ENCODE data around the gene MLYCD.
A peak's percentile ranks its signal among the peaks of the same experiment; 100 is the strongest.

The MLYCD gene

GRCh38 chr16:83898463-83899271 lies at the start of gene MLYCD (continued):
- TF ChIP-seq ZBTB49 (tag by site-specific recombination; IDR thresholded peaks at IDR 0.05; ENCODE audit: low read depth) (0 out of 2 replicates have a peak, but pooled peaks have one; percentile 13), ZNF513 (tag by site-specific recombination; IDR thresholded peaks at IDR 0.05) (no peak), PRDM6 (tag by site-specific recombination; IDR thresholded peaks at IDR 0.05) (no peak), ZBTB20 (tag by site-specific recombination; IDR thresholded peaks at IDR 0.05) (peak; percentile 95), ZBTB11 (tag by site-specific recombination; conservative IDR thresholded peaks at IDR 0.05; ENCODE audit: low read depth) (0 out of 2 replicates have a peak, but pooled peaks have one; percentile 23), BCL11A (tag by site-specific recombination; IDR thresholded peaks at IDR 0.05; ENCODE audit: low read depth) (0 out of 2 replicates have a peak, but pooled peaks have one; percentile 29), PRDM1 (tag by site-specific recombination; IDR thresholded peaks at IDR 0.05) (no peak), SP2 (tag by site-specific recombination; IDR thresholded peaks at IDR 0.05) (peak; percentile 35), ZNF362 (tag by site-specific recombination; IDR thresholded peaks at IDR 0.05) (no peak), ZNF335 (tag by site-specific recombination; conservative IDR thresholded peaks at IDR 0.05) (peak; percentile 71), ZSCAN23 (tag by site-specific recombination; IDR thresholded peaks at IDR 0.05) (no peak), ZNF37A (tag by site-specific recombination; IDR thresholded peaks at IDR 0.05) (no peak)

- Histone ChIP-seq H3K27ac (ENCODE audit: extremely low read depth, low read depth, low read length) (no peak overlapping the region), H3K4me1 (ENCODE audit: control insufficient read depth, insufficient read depth, low read length) (no peaks in the 10 kb centered on the region), H3K9me3 (ENCODE audit: control insufficient read depth, insufficient read depth, low read depth, low read length) (no peaks in the 10 kb centered on the region), H3K4me3 (ENCODE audit: low read depth, low read length) (no peak overlapping the region), H3K36me3 (ENCODE audit: control insufficient read depth in 2 of 2, insufficient read depth in 1 of 2, low read length in 2 of 2) (no peaks in the 10 kb centered on the region)
- POLR2A ChIA-PET: no interaction called here
- CTCF ChIA-PET: no interaction called here
- TF ChIP-seq ZSCAN4 (tag by site-specific recombination; IDR thresholded peaks at IDR 0.05) (no peak), ZNF449 (tag by site-specific recombination; IDR thresholded peaks at IDR 0.05) (no peak), ZFP41 (tag by site-specific recombination; IDR thresholded peaks at IDR 0.05; ENCODE audit: borderline replicate concordance) (no peak), ZNF423 (tag by site-specific recombination; IDR thresholded peaks at IDR 0.05) (no peak), ZNF585B (tag by site-specific recombination; IDR thresholded peaks at IDR 0.05) (no peak), ZNF19 (tag by site-specific recombination; IDR thresholded peaks at IDR 0.05; ENCODE audit: low read depth) (no peak), ZNF140 (tag by site-specific recombination; IDR thresholded peaks at IDR 0.05) (no peak), ZNF10 (tag by site-specific recombination; IDR thresholded peaks at IDR 0.05) (no peak), ZNF121 (tag by site-specific recombination; IDR thresholded peaks at IDR 0.05) (no peak), ZNF169 (tag by site-specific recombination; IDR thresholded peaks at IDR 0.05) (no peak)
Measured at GRCh38 chr16:83849421-83849820, 49.5 kb upstream of the MLYCD start.

Data from HEK293 (cell line).